Testis (tissue), 2 donors: ENCODE results near the gene GDF11.

Source experiments
- POLR2A ChIP-seq: fragments of 450-650 bp; IDR thresholded peaks from one replicate; pipeline ENCODE4 v1.6.1; 2017; ENCODE audit warnings: antibody characterized with exemption, mild to moderate bottlenecking, moderate library complexity
- TF ChIP-seq, protein P1 (sequence below), 3 experiments: fragments of 450-650 bp in 2 of 3; fragments of 200-600 bp in 1 of 3; sonication (generic) in 1 of 3; IDR thresholded peaks; one replicate each; pipeline ENCODE4 v1.5.1; 2016 to 2019; ENCODE audit warnings: antibody characterized with exemption in 3 of 3, mild to moderate bottlenecking in 2 of 3, moderate library complexity in 1 of 3

DNA sequence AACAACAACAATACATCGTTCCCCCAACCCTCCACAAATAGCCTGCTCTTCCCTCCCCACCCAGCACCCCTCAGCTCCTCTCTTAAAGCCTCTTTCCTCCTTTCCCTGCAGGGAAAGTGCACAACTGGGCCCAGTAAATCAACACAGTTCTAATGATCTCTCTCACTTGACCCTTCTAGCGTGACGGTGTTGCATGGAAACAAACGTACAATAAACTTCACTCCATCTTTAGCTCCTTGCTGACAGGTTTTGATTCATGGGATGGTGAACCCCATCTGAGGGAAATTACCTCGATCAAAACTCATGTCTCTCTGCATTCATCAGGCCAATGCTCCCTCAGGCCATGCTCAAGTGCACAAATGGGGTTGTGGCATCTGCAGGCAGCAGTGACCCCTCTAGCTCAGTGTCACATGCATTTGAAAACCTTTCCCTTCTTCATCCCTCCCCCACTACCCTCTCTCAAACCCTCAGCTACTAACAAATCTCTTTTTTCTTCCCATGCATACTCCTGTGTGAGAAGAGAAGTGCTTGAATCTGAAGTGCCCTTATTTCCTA, 22.9 kb downstream of the GDF11 start:
- TF ChIP-seq, protein P1, sequence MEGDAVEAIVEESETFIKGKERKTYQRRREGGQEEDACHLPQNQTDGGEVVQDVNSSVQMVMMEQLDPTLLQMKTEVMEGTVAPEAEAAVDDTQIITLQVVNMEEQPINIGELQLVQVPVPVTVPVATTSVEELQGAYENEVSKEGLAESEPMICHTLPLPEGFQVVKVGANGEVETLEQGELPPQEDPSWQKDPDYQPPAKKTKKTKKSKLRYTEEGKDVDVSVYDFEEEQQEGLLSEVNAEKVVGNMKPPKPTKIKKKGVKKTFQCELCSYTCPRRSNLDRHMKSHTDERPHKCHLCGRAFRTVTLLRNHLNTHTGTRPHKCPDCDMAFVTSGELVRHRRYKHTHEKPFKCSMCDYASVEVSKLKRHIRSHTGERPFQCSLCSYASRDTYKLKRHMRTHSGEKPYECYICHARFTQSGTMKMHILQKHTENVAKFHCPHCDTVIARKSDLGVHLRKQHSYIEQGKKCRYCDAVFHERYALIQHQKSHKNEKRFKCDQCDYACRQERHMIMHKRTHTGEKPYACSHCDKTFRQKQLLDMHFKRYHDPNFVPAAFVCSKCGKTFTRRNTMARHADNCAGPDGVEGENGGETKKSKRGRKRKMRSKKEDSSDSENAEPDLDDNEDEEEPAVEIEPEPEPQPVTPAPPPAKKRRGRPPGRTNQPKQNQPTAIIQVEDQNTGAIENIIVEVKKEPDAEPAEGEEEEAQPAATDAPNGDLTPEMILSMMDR (IDR thresholded peaks at IDR 0.05): no peak
- no peak for TF ChIP-seq POLR2A
